GM23338 (cell line): ENCODE results near the gene KIF15. TPM values are rescaled to one million over a fixed set of nuclear protein-coding genes. Genes with fewer than 3 reads are reported as not detected.

Source experiments
- ATAC-seq: fragments of 200-7000 bp; cut with Tn5 transposase; 3 replicates; pipeline ENCODE4 v1.9.1; 2020
- DNase-seq: peaks from one replicate; pipeline ENCODE4 v3.0.0-alpha.2; 2015; ENCODE audit warnings: low spot score
- H2AFZ ChIP-seq: fragments of 200-600 bp; sonication (generic); 2 replicates; pipeline ENCODE4 v1.8.0; 2016; ENCODE audit warnings: antibody characterized with exemption, mild to moderate bottlenecking, moderate library complexity
- H3F3A ChIP-seq: fragments of 200-600 bp; sonication (generic); replicated peaks from 2 replicates; pipeline ENCODE4 v1.8.0; 2017; ENCODE audit warnings: antibody characterized with exemption, mixed run types, low read depth
- H3K27ac ChIP-seq: fragments of 200-600 bp; sonication (generic); 2 replicates; pipeline ENCODE4 v1.6.1; 2016; ENCODE audit warnings: low read depth
- H3K27me3 ChIP-seq: fragments of 200-600 bp; sonication (generic); 2 replicates; pipeline ENCODE4 v1.8.0; 2016; ENCODE audit warnings: mild to moderate bottlenecking, mixed run types, moderate library complexity; ENCODE audit not compliant: insufficient read depth
- H3K36me3 ChIP-seq: fragments of 200-600 bp; sonication (generic); 2 replicates; pipeline ENCODE4 v1.8.0; 2016; ENCODE audit warnings: mild to moderate bottlenecking; ENCODE audit not compliant: insufficient read depth
- H3K4me1 ChIP-seq: fragments of 200-600 bp; sonication (generic); 2 replicates; pipeline ENCODE4 v1.8.0; 2016; ENCODE audit warnings: mild to moderate bottlenecking, moderate library complexity; ENCODE audit not compliant: insufficient read depth
- H3K4me2 ChIP-seq: fragments of 200-600 bp; sonication (generic); 2 replicates; pipeline ENCODE4 v1.7.1; 2017; ENCODE audit warnings: mixed run types
- H3K4me3 ChIP-seq: fragments of 200-600 bp; sonication (generic); 2 replicates; pipeline ENCODE4 v1.6.1; 2016; ENCODE audit warnings: mixed run types
- H3K79me2 ChIP-seq: fragments of 200-600 bp; sonication (generic); replicated peaks from 2 replicates; pipeline ENCODE4 v1.8.0; 2017; ENCODE audit warnings: mild to moderate bottlenecking; ENCODE audit not compliant: insufficient read depth
- H3K9me2 ChIP-seq: fragments of 200-600 bp; sonication (generic); 2 replicates; pipeline ENCODE4 v1.8.0; 2017; ENCODE audit not compliant: insufficient read depth
- H4K20me1 ChIP-seq: fragments of 200-600 bp; sonication (generic); replicated peaks from 2 replicates; pipeline ENCODE4 v1.8.0; 2017; ENCODE audit warnings: mild to moderate bottlenecking; ENCODE audit not compliant: insufficient read depth
- H3K27ac Mint-ChIP-seq: 2 replicates; pipeline ENCODE4 v1.8.0; 2020; ENCODE audit warnings: inconsistent platforms, mild to moderate bottlenecking, moderate library complexity, mixed read lengths
- H3K27me3 Mint-ChIP-seq: 3 replicates; pipeline ENCODE4 v1.8.0; 2022; ENCODE audit warnings: low read depth, mild to moderate bottlenecking, moderate library complexity, mixed read lengths, inconsistent platforms; ENCODE audit not compliant: insufficient read depth, poor library complexity
- H3K36me3 Mint-ChIP-seq: 3 replicates; pipeline ENCODE4 v1.8.0; 2021; ENCODE audit warnings: low read depth, mild to moderate bottlenecking, inconsistent platforms, moderate library complexity, mixed read lengths
- H3K4me1 Mint-ChIP-seq: 3 replicates; pipeline ENCODE4 v1.8.0; 2020; ENCODE audit warnings: mild to moderate bottlenecking, inconsistent platforms, mixed read lengths
- H3K4me3 Mint-ChIP-seq: 3 replicates; pipeline ENCODE4 v1.8.0; 2021; ENCODE audit warnings: moderate library complexity, mild to moderate bottlenecking, inconsistent platforms, mixed read lengths
- H3K9me3 Mint-ChIP-seq: 3 replicates; pipeline ENCODE4 v1.8.0; 2020; ENCODE audit warnings: moderate library complexity, mild to moderate bottlenecking, inconsistent platforms, mixed read lengths
- CREB1 ChIP-seq: fragments of 250-450 bp; sonication (Bioruptor Pico); IDR thresholded peaks from 2 replicates; pipeline ENCODE4 v1.5.0; 2020; ENCODE audit warnings: low read depth, mild to moderate bottlenecking, moderate library complexity
- EZH2 ChIP-seq: fragments of 200-600 bp; sonication (generic); IDR thresholded peaks from one replicate; pipeline ENCODE4 v1.8.0; 2017; ENCODE audit warnings: antibody characterized with exemption, mild to moderate bottlenecking, low read depth; ENCODE audit not compliant: unreplicated experiment
- EZH2phosphoT487 ChIP-seq: fragments of 200-600 bp; sonication (generic); IDR thresholded peaks from one replicate; pipeline ENCODE4 v1.8.1; 2018; ENCODE audit warnings: antibody characterized with exemption; ENCODE audit not compliant: unreplicated experiment
- JUNB ChIP-seq: IDR thresholded peaks from one replicate; pipeline ENCODE4 v1.6.1; 2016; ENCODE audit warnings: antibody characterized with exemption; ENCODE audit not compliant: unreplicated experiment
- NANOG ChIP-seq: IDR thresholded peaks from 2 replicates; pipeline ENCODE4 v1.6.1; 2016; ENCODE audit warnings: antibody characterized with exemption, borderline replicate concordance
- STAT1 ChIP-seq: IDR thresholded peaks from one replicate; pipeline ENCODE4 v1.6.1; 2016; ENCODE audit warnings: antibody characterized with exemption; ENCODE audit not compliant: unreplicated experiment
- ZNF114 ChIP-seq: fragments of 250-450 bp; sonication (Bioruptor Pico); IDR thresholded peaks from 2 replicates; pipeline ENCODE4 v1.5.0; 2020; ENCODE audit warnings: mild to moderate bottlenecking, moderate library complexity
- ZNF331 ChIP-seq: fragments of 250-450 bp; sonication (Bioruptor Pico); IDR thresholded peaks from 2 replicates; pipeline ENCODE4 v1.5.0; 2020; ENCODE audit warnings: low read depth, mild to moderate bottlenecking, moderate library complexity
- polyA plus RNA-seq: library from polyadenylated mRNA; unstranded; fragments of >200 nt; fragmentation: Nextera tagmentation; extraction: Ambion mirVana; gene quantifications from 2 replicates; pipeline ENCODE4 v1.2.1, GENCODE V29; 2016
- total RNA-seq: library from RNA; depleted of rRNA; stranded (reverse); fragments of >200 nt; shearing (Covaris generic); gene quantifications from 2 replicates; pipeline ENCODE4 v1.2.3, GENCODE V29; 2014
- TF ChIP-seq, protein P1 (sequence below), 2 experiments: fragments of 200-600 bp in 1 of 2; sonication (generic) in 1 of 2; conservative IDR thresholded peaks; 2 replicates each; pipeline versions ENCODE4 v1.5.1 to v1.6.1; 2016 to 2017; ENCODE audit warnings: antibody characterized with exemption in 2 of 2, low read depth in 2 of 2, mild to moderate bottlenecking in 2 of 2, moderate library complexity in 1 of 2
- TF ChIP-seq, protein P2 (sequence below): IDR thresholded peaks from one replicate; pipeline ENCODE4 v1.6.1; 2018; ENCODE audit warnings: antibody characterized with exemption; ENCODE audit not compliant: unreplicated experiment
- TF ChIP-seq, protein P3 (sequence below): IDR thresholded peaks from 2 replicates; pipeline ENCODE4 v1.6.1; 2016; ENCODE audit warnings: antibody characterized with exemption
- TF ChIP-seq, protein P4 (sequence below): fragments of 250-450 bp; sonication (Bioruptor Pico); IDR thresholded peaks from 2 replicates; pipeline ENCODE4 v1.5.0; 2020; ENCODE audit warnings: mild to moderate bottlenecking, moderate library complexity

The KIF15 gene
- total and polyA plus RNA-seq, 2 experiments from 2014 or later = 21.2 to 25.8 TPM

DNA sequence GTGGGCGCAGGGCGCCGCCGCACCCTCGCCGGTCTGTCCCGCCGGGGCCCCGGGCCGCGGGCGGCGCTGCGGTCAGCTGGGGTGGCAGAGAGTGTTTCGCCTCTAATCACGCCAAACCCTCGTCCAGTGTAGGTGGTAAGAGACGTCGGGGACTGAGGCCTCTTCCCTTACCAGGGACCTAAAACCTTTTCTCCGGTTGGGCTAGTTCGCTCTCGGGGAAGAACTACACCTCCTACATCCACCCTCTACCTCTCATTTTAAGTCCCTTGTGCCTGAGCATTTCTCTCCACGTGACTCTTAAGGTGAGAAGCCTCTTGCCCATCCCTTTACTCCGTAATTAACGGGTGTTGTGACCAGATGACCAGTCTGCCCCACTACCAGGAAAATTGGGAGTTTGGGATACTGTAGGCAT lies 100.6 kb downstream of the KIF15 start:
- Histone ChIP-seq H3K4me1 (peaks cover 8% of the 10 kb centered on the region; the same call in 1 of the 2 replicates), H4K20me1 (no peaks in the 10 kb centered on the region), H3K36me3 (no peaks in the 10 kb centered on the region), H3K27ac (peak overlapping the region; percentile 79; the same call in 1 of the 2 replicates), H3K9me2 (no peaks in the 10 kb centered on the region), H3K79me2 (no peaks in the 10 kb centered on the region; the same call in 1 of the 2 replicates), H3F3A (peaks cover 7% of the 10 kb centered on the region; the same call in 1 of the 2 replicates), H3K4me3 (peak overlapping the region; percentile 72), H2AFZ (peak overlapping the region; percentile 94), H3K27me3 (no peaks in the 10 kb centered on the region), H3K4me2 (peak overlapping the region; percentile 97)
- Mint-ChIP-seq H3K27me3 (peaks cover 19% of the 10 kb centered on the region), H3K9me3 (no peaks in the 10 kb centered on the region), H3K4me1 (peaks cover 6% of the 10 kb centered on the region; the same call in 2 of the 3 replicates), H3K4me3 (peak overlapping the region; percentile 92), H3K27ac (peak overlapping the region; percentile 91), H3K36me3 (peaks cover 25% of the 10 kb centered on the region)
- peak; percentile 12; the same call in 2 of the 3 replicates for ATAC-seq
- TF ChIP-seq, protein P1, sequence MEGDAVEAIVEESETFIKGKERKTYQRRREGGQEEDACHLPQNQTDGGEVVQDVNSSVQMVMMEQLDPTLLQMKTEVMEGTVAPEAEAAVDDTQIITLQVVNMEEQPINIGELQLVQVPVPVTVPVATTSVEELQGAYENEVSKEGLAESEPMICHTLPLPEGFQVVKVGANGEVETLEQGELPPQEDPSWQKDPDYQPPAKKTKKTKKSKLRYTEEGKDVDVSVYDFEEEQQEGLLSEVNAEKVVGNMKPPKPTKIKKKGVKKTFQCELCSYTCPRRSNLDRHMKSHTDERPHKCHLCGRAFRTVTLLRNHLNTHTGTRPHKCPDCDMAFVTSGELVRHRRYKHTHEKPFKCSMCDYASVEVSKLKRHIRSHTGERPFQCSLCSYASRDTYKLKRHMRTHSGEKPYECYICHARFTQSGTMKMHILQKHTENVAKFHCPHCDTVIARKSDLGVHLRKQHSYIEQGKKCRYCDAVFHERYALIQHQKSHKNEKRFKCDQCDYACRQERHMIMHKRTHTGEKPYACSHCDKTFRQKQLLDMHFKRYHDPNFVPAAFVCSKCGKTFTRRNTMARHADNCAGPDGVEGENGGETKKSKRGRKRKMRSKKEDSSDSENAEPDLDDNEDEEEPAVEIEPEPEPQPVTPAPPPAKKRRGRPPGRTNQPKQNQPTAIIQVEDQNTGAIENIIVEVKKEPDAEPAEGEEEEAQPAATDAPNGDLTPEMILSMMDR (conservative IDR thresholded peaks at IDR 0.05; ENCODE audit: low read depth in 2 of 2) = no peak
- no peak for TF ChIP-seq ZNF331 (CRISPR knock-in tag)
- TF ChIP-seq ZNF114 (CRISPR knock-in tag) = no peak
- TF ChIP-seq CREB1 = no peak
- TF ChIP-seq EZH2 = no peak
- TF ChIP-seq, protein P2, sequence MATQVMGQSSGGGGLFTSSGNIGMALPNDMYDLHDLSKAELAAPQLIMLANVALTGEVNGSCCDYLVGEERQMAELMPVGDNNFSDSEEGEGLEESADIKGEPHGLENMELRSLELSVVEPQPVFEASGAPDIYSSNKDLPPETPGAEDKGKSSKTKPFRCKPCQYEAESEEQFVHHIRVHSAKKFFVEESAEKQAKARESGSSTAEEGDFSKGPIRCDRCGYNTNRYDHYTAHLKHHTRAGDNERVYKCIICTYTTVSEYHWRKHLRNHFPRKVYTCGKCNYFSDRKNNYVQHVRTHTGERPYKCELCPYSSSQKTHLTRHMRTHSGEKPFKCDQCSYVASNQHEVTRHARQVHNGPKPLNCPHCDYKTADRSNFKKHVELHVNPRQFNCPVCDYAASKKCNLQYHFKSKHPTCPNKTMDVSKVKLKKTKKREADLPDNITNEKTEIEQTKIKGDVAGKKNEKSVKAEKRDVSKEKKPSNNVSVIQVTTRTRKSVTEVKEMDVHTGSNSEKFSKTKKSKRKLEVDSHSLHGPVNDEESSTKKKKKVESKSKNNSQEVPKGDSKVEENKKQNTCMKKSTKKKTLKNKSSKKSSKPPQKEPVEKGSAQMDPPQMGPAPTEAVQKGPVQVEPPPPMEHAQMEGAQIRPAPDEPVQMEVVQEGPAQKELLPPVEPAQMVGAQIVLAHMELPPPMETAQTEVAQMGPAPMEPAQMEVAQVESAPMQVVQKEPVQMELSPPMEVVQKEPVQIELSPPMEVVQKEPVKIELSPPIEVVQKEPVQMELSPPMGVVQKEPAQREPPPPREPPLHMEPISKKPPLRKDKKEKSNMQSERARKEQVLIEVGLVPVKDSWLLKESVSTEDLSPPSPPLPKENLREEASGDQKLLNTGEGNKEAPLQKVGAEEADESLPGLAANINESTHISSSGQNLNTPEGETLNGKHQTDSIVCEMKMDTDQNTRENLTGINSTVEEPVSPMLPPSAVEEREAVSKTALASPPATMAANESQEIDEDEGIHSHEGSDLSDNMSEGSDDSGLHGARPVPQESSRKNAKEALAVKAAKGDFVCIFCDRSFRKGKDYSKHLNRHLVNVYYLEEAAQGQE = no peak
- TF ChIP-seq NANOG = no peak
- TF ChIP-seq, protein P3, sequence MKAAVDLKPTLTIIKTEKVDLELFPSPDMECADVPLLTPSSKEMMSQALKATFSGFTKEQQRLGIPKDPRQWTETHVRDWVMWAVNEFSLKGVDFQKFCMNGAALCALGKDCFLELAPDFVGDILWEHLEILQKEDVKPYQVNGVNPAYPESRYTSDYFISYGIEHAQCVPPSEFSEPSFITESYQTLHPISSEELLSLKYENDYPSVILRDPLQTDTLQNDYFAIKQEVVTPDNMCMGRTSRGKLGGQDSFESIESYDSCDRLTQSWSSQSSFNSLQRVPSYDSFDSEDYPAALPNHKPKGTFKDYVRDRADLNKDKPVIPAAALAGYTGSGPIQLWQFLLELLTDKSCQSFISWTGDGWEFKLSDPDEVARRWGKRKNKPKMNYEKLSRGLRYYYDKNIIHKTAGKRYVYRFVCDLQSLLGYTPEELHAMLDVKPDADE = no peak
- TF ChIP-seq, protein P4, sequence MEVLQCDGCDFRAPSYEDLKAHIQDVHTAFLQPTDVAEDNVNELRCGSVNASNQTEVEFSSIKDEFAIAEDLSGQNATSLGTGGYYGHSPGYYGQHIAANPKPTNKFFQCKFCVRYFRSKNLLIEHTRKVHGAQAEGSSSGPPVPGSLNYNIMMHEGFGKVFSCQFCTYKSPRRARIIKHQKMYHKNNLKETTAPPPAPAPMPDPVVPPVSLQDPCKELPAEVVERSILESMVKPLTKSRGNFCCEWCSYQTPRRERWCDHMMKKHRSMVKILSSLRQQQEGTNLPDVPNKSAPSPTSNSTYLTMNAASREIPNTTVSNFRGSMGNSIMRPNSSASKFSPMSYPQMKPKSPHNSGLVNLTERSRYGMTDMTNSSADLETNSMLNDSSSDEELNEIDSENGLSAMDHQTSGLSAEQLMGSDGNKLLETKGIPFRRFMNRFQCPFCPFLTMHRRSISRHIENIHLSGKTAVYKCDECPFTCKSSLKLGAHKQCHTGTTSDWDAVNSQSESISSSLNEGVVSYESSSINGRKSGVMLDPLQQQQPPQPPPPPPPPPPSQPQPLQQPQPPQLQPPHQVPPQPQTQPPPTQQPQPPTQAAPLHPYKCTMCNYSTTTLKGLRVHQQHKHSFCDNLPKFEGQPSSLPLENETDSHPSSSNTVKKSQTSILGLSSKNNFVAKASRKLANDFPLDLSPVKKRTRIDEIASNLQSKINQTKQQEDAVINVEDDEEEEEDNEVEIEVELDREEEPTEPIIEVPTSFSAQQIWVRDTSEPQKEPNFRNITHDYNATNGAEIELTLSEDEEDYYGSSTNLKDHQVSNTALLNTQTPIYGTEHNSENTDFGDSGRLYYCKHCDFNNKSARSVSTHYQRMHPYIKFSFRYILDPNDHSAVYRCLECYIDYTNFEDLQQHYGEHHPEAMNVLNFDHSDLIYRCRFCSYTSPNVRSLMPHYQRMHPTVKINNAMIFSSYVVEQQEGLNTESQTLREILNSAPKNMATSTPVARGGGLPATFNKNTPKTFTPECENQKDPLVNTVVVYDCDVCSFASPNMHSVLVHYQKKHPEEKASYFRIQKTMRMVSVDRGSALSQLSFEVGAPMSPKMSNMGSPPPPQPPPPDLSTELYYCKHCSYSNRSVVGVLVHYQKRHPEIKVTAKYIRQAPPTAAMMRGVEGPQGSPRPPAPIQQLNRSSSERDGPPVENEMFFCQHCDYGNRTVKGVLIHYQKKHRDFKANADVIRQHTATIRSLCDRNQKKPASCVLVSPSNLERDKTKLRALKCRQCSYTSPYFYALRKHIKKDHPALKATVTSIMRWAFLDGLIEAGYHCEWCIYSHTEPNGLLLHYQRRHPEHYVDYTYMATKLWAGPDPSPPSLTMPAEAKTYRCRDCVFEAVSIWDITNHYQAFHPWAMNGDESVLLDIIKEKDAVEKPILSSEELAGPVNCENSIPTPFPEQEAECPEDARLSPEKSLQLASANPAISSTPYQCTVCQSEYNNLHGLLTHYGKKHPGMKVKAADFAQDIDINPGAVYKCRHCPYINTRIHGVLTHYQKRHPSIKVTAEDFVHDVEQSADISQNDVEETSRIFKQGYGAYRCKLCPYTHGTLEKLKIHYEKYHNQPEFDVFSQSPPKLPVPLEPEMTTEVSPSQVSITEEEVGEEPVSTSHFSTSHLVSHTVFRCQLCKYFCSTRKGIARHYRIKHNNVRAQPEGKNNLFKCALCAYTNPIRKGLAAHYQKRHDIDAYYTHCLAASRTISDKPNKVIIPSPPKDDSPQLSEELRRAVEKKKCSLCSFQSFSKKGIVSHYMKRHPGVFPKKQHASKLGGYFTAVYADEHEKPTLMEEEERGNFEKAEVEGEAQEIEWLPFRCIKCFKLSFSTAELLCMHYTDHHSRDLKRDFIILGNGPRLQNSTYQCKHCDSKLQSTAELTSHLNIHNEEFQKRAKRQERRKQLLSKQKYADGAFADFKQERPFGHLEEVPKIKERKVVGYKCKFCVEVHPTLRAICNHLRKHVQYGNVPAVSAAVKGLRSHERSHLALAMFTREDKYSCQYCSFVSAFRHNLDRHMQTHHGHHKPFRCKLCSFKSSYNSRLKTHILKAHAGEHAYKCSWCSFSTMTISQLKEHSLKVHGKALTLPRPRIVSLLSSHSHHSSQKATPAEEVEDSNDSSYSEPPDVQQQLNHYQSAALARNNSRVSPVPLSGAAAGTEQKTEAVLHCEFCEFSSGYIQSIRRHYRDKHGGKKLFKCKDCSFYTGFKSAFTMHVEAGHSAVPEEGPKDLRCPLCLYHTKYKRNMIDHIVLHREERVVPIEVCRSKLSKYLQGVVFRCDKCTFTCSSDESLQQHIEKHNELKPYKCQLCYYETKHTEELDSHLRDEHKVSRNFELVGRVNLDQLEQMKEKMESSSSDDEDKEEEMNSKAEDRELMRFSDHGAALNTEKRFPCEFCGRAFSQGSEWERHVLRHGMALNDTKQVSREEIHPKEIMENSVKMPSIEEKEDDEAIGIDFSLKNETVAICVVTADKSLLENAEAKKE (CRISPR knock-in tag) = no peak
- TF ChIP-seq EZH2phosphoT487 = no peak
- TF ChIP-seq JUNB = no peak
- TF ChIP-seq STAT1 = no peak
- peak; percentile 63 for DNase-seq
